Caco-2 (cell line): ENCODE measurements around the gene ZNF425. TPM values are rescaled to one million over a fixed set of nuclear protein-coding genes. Genes with fewer than 3 reads are reported as not detected.

Experiments used
- BruUV-seq: library from RNA; stranded (reverse); fragments of 400-500 nt; replicated peaks from 2 replicates; lab custom pipeline; 2021; lab: Mats Ljungman, UMichigan
- CTCF ChIA-PET: fragments of 300-600 bp; sonication (Branson Sonifier 250); formaldehyde crosslinking; loops from one replicate; lab custom pipeline; 2022; ENCODE audit warnings: antibody characterized with exemption; lab: Charles Lee
- POLR2A ChIA-PET: fragments of 300-600 bp; sonication (Branson Sonifier 250); formaldehyde crosslinking; loops from one replicate; lab custom pipeline; 2022; ENCODE audit warnings: antibody characterized with exemption; lab: Charles Lee
- DNase-seq, 2 experiments: peaks; one replicate each; pipeline versions ENCODE4 v3.0.0 to v3.0.0-alpha.2; 2020 to 2022
- H3K27me3 ChIP-seq: replicated peaks from 2 replicates; pipeline ENCODE4 v1.6.0; 2011; ENCODE audit warnings: low read length; ENCODE audit not compliant: control insufficient read depth, insufficient read depth
- H3K36me3 ChIP-seq: 2 replicates; pipeline ENCODE4 v1.5.1; 2011; ENCODE audit warnings: low read length; ENCODE audit not compliant: control insufficient read depth, insufficient read depth
- H3K4me1 ChIP-seq: fragments of 250-450 bp; sonication (Bioruptor Pico); 2 replicates; pipeline ENCODE4 v1.5.1; 2020; ENCODE audit warnings: mild to moderate bottlenecking
- H3K4me3 ChIP-seq: 2 replicates; pipeline ENCODE4 v1.5.1; 2011; ENCODE audit warnings: low read depth, mild to moderate bottlenecking, control low read depth, low read length
- H3K9me3 ChIP-seq: fragments of 250-450 bp; sonication (Bioruptor Pico); 2 replicates; pipeline ENCODE4 v1.5.1; 2020; ENCODE audit warnings: mild to moderate bottlenecking, moderate library complexity
- H3K27ac Mint-ChIP-seq: one replicate; pipeline ENCODE4 v1.8.0; 2022; ENCODE audit warnings: mixed read lengths; ENCODE audit not compliant: unreplicated experiment
- H3K27me3 Mint-ChIP-seq: one replicate; pipeline ENCODE4 v1.8.0; 2022; ENCODE audit warnings: mixed read lengths; ENCODE audit not compliant: insufficient read depth, unreplicated experiment
- H3K36me3 Mint-ChIP-seq: one replicate; pipeline ENCODE4 v1.8.0; 2022; ENCODE audit warnings: mild to moderate bottlenecking, mixed read lengths; ENCODE audit not compliant: insufficient read depth, unreplicated experiment
- H3K4me1 Mint-ChIP-seq: one replicate; pipeline ENCODE4 v1.8.0; 2022; ENCODE audit warnings: low read depth, mixed read lengths; ENCODE audit not compliant: unreplicated experiment
- H3K4me3 Mint-ChIP-seq: one replicate; pipeline ENCODE4 v1.8.0; 2022; ENCODE audit warnings: mild to moderate bottlenecking, moderate library complexity, mixed read lengths; ENCODE audit not compliant: unreplicated experiment
- H3K9me3 Mint-ChIP-seq: one replicate; pipeline ENCODE4 v1.8.0; 2022; ENCODE audit warnings: mixed read lengths; ENCODE audit not compliant: unreplicated experiment
- CTCF ChIP-seq, 2 experiments: fragments of 200-600 bp in 1 of 2; IDR thresholded peaks; 1 replicate in 1 of 2; 2 replicates in 1 of 2; pipeline versions ENCODE4 v1.5.1 to v1.8.0; 2011 to 2022; ENCODE audit warnings: antibody characterized with exemption in 1 of 2, control low read depth in 1 of 2, inconsistent platforms in 1 of 2, low read depth in 1 of 2, low read length in 1 of 2, mild to moderate bottlenecking in 1 of 2, moderate library complexity in 1 of 2; ENCODE audit not compliant: insufficient read depth in 1 of 2, severe bottlenecking in 1 of 2, unreplicated experiment in 1 of 2
- intact Hi-C: fragments of 100-400 bp; cut with micrococcal nuclease; formaldehyde crosslinking; loops from one replicate; pipeline ENCODE4 v1.10.0; 2022; ENCODE audit not compliant: unreplicated experiment
- total RNA-seq: library from RNA; stranded (reverse); gene quantifications from 2 replicates; pipeline ENCODE4 v1.2.3, GENCODE V29; 2022

Gene ZNF425
- total RNA-seq, 1 experiment from 2014 or later: 4.0 TPM

- H3K27me3 Mint-ChIP-seq: no peaks in the 10 kb centered on the region
- no TSS peak for BruUV-seq
- POLR2A ChIA-PET: no interaction called here
- H3K4me1 Mint-ChIP-seq: no peaks in the 10 kb centered on the region
- Histone ChIP-seq H3K36me3 (no peaks in the 10 kb centered on the region), H3K9me3 (no peaks in the 10 kb centered on the region), H3K4me1 (no peaks in the 10 kb centered on the region), H3K27me3 (no peaks in the 10 kb centered on the region), H3K4me3 (no peak overlapping the region)
- DNase-seq: no peak
- TF ChIP-seq CTCF (IDR thresholded peaks at IDR 0.05; ENCODE audit: insufficient read depth in 1 of 2, low read depth in 1 of 2, low read length in 1 of 2, severe bottlenecking in 1 of 2, unreplicated experiment in 1 of 2): no peak
- no peak overlapping the region for H3K27ac Mint-ChIP-seq
- H3K4me3 Mint-ChIP-seq: no peak overlapping the region
- CTCF ChIA-PET: no interaction called here
- intact Hi-C loops: no loop called here
- no peaks in the 10 kb centered on the region for H3K9me3 Mint-ChIP-seq
- peaks cover 32% of the 10 kb centered on the region for H3K36me3 Mint-ChIP-seq
Observed at GRCh38 chr7:149087376-149087775, 38.7 kb downstream of the ZNF425 start.

GRCh38 chr7:149085866-149086265 lies 40.3 kb downstream of the ZNF425 start:
- no peak overlapping the region for H3K4me3 Mint-ChIP-seq
- no peak for DNase-seq
- ChIA-PET CTCF (no interaction called here), POLR2A (no interaction called here)
- no peaks in the 10 kb centered on the region for H3K27me3 Mint-ChIP-seq
- H3K9me3 ChIP-seq: no peaks in the 10 kb centered on the region
- no TSS peak for BruUV-seq
- H3K27ac Mint-ChIP-seq: no peak overlapping the region
- no peaks in the 10 kb centered on the region for H3K9me3 Mint-ChIP-seq
- H3K36me3 ChIP-seq: no peaks in the 10 kb centered on the region
- H3K4me3 ChIP-seq: no peak overlapping the region
- TF ChIP-seq CTCF (IDR thresholded peaks at IDR 0.05; ENCODE audit: insufficient read depth in 1 of 2, low read depth in 1 of 2, low read length in 1 of 2, severe bottlenecking in 1 of 2, unreplicated experiment in 1 of 2): no peak
- H3K4me1 ChIP-seq: no peaks in the 10 kb centered on the region
- H3K36me3 Mint-ChIP-seq: peaks cover 30% of the 10 kb centered on the region
- no peaks in the 10 kb centered on the region for H3K27me3 ChIP-seq
- H3K4me1 Mint-ChIP-seq: peaks cover 1% of the 10 kb centered on the region
- intact Hi-C loops: no loop called here

- Histone ChIP-seq H3K36me3 (no peaks in the 10 kb centered on the region), H3K27me3 (no peaks in the 10 kb centered on the region), H3K4me1 (no peaks in the 10 kb centered on the region), H3K4me3 (no peak overlapping the region), H3K9me3 (no peaks in the 10 kb centered on the region)
- no TSS peak for BruUV-seq
- intact Hi-C loops: no loop called here
- ChIA-PET POLR2A (no interaction called here), CTCF (interaction anchor here (0.7 kb wide), 1 partner anchor 38 kb away, joined by 6 read pairs; no protein-coding TSS in a partner anchor)
- Mint-ChIP-seq H3K27me3 (no peaks in the 10 kb centered on the region), H3K36me3 (peaks cover 20% of the 10 kb centered on the region), H3K27ac (no peak overlapping the region), H3K9me3 (no peaks in the 10 kb centered on the region), H3K4me3 (no peak overlapping the region), H3K4me1 (peaks cover 8% of the 10 kb centered on the region)
- no peak for TF ChIP-seq CTCF (IDR thresholded peaks at IDR 0.05; ENCODE audit: insufficient read depth in 1 of 2, low read depth in 1 of 2, low read length in 1 of 2, severe bottlenecking in 1 of 2, unreplicated experiment in 1 of 2)
- no peak for DNase-seq
Observed at GRCh38 chr7:149084407-149084806, 41.7 kb downstream of the ZNF425 start.
